Measurements from ENCODE around the gene ZNF213.

DNA sequence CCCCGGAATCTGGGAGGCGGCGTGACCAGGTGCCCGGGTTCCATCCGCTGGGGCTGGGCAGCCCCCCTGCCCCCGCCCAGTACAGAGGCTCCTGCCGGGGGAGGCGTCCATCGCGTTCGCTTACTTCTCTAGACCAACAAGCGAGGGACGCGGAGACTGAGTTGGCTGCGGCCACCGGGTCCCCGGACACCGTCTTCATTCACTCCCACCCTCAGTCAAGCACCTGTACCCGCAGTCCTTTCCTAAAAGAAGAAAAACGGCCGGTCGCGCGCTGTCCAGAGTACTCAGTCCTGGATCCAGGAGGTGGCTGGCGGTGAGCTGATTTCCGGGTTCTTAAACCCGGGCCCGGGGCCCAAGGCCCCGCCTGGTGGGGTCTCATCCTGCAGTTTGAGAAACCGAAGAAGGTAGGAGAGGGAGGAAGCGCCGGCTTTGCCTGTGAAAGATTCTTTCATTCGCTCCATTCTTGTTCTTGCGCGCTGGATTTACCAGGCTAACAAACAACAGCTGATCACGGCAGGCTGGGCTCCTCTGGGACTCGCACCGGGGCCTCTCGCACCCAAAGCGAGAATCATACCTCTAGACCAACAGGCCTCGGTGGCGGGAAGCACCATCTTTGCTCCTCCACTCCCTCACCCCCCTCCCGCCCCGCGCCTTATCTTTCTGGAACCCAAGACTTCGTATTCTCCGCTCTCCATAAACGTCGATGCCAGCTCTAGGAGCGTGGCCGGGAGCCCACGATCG lies 35.8 kb downstream of the ZNF213 start:
- TF ChIP-seq, protein P1, sequence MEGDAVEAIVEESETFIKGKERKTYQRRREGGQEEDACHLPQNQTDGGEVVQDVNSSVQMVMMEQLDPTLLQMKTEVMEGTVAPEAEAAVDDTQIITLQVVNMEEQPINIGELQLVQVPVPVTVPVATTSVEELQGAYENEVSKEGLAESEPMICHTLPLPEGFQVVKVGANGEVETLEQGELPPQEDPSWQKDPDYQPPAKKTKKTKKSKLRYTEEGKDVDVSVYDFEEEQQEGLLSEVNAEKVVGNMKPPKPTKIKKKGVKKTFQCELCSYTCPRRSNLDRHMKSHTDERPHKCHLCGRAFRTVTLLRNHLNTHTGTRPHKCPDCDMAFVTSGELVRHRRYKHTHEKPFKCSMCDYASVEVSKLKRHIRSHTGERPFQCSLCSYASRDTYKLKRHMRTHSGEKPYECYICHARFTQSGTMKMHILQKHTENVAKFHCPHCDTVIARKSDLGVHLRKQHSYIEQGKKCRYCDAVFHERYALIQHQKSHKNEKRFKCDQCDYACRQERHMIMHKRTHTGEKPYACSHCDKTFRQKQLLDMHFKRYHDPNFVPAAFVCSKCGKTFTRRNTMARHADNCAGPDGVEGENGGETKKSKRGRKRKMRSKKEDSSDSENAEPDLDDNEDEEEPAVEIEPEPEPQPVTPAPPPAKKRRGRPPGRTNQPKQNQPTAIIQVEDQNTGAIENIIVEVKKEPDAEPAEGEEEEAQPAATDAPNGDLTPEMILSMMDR (IDR thresholded peaks at IDR 0.05) = no peak
- TF ChIP-seq POLR2A (IDR thresholded peaks at IDR 0.05) = no peak
